ENCODE data around the gene HSP90AB1.

HSP90AB1 gene

DNA sequence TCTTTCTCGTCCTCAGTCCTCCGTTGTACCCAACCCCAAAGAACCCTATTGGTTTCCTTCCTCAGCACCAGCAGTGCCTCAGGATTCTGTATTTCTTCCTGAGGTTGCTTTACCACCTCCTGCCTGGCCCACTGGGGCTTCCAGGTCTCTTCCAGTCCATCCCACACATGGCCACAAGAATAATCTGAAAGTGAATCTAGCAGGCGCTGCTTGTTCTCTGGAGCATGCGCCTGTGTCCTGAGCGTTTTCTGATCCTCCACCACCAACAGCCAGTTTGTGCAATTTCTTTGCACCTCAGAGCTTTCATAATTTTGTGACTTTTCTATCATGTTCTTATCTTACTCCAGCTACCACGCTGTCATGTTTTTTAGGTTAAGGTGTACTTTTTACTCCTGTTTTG, 11.6 kb upstream of the HSP90AB1 start:
- DNase-seq (ENCODE audit: low read depth in 2 of 2), result no peak

DNA sequence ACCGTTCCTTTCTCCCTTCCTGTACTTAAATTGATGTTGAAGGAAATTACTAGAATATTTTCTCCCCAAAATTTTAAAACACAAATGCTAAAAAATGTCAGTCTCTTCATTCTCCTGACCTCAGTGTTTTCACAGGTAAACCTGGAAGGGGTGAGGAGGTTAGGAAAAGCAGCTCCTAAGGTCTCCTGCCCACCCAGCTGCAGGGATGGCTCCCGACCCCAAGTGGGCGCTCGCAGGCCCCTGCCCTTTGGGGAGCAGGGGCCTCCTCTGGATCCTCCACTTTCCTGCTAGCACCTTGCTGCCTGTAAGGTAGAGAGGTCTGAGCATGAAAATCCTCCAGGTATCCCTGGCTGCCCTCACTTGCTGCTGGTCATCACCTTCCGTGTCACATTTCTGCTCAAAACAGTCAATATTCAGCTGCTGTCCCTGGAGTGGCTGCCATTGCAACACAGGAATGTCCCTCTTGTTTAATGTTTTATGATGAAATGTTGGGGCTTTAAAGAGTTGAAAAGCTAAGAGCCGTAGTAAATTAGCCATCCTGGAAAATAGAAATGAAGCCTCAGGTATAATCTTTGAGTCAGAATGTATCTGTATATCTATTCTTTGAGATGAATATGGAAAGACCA, 10.9 kb upstream of the HSP90AB1 start:
- DNase-seq (ENCODE audit: low read depth in 2 of 2), result no peak

DNA sequence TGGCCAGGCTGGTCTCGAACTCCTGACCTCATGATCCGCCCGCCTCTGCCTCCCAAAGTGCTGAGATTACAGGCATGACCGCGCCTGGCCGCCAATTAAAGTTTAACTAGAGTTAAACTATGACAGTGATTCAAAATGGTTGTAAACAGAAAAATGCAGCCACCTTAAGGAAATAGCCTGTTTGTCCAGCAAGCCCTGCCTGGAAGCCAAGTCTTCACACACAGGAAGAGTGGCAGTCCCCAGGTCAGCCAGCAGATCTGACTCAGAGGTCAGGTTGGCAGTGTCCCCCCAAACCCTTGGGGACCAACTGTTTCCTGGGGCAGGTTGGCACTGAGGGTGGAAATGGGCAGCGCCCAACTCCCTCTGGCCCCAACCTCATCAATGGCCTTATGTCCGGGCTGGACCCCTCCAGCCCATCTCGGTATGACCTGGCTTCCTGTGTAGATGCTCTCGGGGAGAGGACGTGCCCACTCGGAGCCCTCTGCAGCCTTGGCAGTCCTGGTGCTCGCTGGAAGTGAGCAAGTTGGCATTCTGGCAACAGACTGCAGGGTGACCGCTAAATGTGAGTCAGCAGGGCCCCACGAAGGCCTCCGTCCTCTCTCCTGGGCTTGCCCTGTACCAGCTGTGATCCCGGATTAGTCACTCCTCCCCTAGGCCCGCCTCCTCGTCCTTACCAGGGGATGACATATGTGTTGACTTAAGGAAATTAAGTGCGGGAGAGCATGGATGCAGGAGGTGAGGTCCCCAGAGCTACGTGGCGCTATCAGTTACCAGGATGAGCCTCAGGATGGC, 9.7 kb upstream of the HSP90AB1 start:
- DNase-seq (ENCODE audit: low read depth in 2 of 2), result no peak

DNA sequence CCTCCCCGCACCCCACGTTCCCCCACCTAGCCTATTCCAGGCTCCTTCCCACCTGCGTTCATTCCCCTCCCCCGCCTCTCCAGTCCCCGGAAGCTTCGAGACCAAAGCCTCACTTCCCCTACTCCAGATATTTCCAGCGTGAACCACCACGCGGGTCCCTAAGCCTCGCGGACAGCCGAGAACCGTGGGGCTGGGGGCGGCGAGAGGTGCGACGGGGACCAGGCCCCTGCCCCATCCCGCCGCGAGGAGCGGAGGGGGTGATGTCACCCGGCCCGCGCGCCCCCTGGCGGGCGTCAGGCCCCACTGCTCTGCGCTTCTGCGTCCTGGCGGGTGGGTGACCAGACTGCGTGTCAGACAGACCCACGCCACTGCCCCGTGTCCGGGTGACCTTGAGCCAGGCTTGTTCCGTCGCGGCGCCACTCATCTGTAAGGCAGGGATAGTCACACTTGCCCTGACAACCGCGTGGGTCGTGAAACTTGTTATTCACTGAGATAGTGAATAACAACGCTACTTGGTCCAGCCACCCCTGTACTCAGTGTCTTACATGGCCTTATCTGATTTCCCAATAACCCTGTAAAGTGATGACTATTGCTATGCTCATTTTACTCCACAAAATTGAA, 9.0 kb upstream of the HSP90AB1 start:
- DNase-seq (ENCODE audit: low read depth in 2 of 2), result peak in 1 of 2 donors; percentile 53

DNA sequence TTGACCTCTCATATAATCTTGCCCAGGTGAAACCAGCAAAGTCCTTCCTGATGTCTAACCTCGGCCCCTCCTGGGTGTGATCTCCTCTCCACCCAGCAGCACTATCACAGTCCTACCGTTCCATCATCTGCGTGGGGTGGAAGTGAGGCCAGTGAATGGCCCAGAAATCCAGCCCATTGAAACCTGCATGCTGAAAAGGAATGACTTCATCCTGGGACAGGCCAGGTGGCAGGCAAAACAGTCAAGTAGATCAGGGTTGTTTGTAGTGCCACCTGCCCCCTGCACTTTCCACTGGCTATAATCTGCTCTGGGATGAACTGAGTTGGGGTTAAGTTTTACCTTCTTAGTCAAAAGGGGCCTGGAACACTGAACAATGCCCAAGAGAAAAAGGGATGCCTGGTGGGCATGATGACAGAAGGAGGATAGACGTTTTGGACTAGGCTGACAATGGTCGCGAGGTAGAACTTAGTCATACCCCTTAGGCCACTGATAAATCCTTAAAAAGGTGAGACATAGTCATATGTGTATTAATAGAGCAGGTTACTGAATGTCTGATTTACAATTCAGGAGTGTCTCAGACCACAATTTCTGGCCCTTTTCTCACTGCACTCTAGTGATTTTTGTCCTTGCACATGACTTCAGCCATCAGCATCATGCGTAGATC, 8.1 kb upstream of the HSP90AB1 start:
- no peak for DNase-seq (ENCODE audit: low read depth in 2 of 2)

DNA sequence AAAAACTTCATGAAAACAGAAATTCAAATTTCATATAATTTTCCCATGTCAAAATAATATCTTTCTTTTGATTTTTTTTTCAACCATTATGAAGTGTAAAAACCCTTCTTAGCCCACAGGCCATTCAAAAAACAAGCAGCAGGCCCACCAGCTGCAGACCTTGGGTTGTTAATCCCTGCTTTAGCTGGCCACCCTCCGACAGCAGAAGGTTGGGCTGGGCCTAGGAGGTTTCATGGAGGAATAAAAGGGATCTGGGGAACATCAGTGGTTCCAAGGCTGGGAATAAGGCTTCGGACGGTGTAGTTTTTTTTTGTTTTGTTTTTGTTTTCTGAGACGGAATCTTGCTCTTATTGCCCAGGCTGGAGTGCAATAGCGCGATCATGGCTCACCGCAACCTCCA, 3.6 kb upstream of the HSP90AB1 start:
- no peak for DNase-seq (ENCODE audit: low read depth in 2 of 2)

DNA sequence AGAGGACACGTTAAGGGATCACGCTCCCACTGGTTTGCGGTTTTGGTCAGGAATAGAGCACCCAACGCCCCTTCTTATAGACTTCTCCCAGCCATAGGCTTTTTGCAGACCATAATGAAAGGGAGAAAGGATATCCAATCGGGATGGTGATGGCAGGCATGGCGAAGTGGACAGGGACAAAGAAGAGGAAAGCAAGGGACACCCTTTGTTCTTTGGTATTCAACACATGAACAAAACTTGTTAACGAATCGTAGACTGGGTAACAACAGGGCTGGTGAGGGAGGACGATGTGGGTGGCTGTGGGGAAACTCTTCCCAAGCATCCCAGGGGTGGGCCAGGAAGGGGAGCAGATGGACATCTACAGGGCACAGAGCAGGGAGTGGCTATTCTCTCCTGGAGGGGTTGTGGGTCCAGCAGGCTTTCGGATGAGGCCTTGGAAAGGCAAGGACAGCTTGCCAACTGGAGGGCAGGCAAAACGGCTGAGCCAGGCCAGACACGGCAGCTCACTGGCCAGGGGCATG, 1.4 kb upstream of the HSP90AB1 start:
- DNase-seq (ENCODE audit: low read depth in 2 of 2), result no peak

DNA sequence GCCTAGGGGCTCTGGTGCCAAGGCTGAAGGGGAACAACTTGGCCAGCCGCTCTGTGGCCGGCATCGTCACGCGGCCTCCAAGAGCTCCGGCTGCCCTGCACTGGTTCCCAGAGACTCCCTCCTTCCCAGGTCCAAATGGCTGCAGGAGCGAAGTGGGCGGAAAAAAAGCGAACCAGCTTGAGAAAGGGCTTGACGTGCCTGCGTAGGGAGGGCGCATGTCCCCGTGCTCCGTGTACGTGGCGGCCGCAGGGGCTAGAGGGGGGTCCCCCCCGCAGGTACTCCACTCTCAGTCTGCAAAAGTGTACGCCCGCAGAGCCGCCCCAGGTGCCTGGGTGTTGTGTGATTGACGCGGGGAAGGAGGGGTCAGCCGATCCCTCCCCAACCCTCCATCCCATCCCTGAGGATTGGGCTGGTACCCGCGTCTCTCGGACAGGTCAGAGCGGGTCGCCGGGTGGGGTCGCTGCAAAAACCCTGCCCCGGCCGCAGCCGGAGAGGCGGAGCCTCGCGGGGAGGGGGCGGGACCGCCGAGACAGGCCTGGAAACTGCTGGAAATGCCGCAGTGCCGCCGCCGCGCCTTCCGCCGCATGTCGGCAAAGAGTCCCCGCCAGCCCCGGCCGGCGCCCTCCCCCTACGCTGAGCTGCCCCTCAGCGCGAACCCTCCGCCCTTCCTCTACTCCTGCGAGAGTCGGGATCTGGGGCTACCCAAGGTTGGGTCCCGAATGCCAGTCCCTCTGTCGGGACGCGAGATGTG, 814 bp upstream of the HSP90AB1 start:
- peak; percentile 56 to 83 for DNase-seq (ENCODE audit: low read depth in 2 of 2)

DNA sequence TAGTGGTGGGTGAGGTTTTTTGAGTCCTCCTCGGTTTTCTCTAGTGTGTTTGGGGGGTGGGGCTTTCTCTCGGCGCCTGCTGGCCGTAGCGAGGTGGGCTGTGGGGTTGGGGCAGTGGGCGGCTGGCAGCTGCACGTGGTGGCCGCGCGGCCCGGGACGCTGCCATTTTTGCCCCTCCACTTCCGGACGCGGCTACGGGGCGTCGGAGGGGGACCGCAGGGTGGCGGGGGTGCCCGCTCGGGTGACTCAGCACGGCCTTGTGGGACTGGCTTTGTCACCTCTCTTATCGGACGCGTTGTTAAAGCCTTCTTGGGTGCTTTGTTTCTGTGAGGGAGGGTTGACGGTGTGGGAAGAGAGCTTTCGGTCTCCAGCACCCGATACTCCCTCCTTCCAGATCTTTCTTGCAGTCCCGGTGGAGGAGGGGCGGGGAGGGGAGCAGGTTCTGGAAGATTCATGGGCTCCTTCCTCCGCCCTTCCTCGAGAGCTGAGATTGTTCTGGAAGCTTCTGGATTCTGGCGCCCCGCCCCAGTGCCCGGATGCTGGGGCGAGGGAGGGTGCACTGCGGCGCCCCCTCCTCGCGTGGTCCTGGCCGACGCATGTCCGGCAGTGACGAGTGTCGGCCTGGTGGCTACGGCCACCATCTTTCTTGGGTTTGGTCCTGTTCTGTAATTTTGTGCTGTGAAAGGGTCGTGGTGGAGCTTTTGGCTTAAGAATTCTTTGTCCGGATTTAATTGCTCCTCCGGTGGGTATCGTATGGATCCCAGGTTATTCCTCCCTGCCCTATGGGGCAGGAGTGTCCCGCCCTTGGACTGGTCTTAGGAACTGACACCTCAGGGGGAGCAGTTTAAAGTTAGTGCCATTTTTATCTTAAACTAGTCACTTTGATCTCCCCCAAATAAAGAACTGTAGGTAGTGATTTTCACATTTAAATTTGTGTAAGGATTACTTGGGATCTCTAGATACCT, 719 bp downstream of the HSP90AB1 start:
- peak; percentile 79 to 80 for DNase-seq (ENCODE audit: low read depth in 2 of 2)

DNA sequence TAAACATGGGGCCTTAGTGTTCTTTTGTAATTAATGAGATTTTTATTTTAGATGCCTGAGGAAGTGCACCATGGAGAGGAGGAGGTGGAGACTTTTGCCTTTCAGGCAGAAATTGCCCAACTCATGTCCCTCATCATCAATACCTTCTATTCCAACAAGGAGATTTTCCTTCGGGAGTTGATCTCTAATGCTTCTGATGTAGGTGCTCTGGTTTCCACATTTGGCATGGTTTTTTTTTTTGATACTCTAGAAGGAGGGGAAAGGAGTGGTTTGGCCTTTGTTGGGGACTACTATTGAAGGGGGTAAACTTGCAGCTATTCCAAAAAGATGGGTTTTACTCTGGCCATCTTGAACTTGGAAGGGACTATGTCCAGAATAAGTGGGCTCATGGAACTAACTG, 1.7 kb downstream of the HSP90AB1 start:
- no peak for DNase-seq (ENCODE audit: low read depth in 2 of 2)

DNA sequence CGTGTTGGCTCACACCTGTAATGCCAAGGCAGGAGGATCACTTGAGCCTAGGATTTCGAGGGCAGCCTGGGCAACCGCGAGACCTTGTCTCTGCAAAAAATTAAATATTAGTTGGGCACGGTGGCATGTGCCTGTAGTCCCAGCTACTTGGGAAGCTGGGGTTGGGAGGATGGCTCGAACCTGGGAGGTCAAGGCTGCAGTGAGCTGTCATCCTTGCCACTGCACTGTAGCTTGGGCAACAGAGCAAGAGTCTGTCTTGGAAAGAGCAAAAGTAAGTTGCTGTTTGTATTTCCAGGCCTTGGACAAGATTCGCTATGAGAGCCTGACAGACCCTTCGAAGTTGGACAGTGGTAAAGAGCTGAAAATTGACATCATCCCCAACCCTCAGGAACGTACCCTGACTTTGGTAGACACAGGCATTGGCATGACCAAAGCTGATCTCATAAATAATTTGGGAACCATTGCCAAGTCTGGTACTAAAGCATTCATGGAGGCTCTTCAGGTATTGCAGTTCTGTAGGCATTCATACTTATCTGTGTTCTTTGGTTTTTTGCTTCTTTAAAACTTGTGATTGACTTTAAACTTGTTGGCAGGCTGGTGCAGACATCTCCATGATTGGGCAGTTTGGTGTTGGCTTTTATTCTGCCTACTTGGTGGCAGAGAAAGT, 2.3 kb downstream of the HSP90AB1 start:
- DNase-seq (ENCODE audit: low read depth in 2 of 2), result no peak

DNA sequence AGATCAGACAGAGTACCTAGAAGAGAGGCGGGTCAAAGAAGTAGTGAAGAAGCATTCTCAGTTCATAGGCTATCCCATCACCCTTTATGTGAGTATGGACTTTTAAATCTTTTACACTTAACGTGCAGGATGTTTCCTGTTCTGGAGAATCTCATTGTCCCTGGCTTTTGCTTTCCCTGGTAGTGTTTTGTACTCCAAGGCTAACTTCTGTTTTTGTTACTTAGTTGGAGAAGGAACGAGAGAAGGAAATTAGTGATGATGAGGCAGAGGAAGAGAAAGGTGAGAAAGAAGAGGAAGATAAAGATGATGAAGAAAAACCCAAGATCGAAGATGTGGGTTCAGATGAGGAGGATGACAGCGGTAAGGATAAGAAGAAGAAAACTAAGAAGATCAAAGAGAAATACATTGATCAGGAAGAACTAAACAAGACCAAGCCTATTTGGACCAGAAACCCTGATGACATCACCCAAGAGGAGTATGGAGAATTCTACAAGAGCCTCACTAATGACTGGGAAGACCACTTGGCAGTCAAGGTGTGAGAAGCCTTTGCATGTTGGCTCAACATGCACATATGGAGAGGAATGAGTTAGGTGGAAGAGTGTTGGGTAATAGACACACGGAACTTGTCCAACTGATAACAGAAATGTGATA, 3.3 kb downstream of the HSP90AB1 start:
- DNase-seq (ENCODE audit: low read depth in 2 of 2), result no peak

DNA sequence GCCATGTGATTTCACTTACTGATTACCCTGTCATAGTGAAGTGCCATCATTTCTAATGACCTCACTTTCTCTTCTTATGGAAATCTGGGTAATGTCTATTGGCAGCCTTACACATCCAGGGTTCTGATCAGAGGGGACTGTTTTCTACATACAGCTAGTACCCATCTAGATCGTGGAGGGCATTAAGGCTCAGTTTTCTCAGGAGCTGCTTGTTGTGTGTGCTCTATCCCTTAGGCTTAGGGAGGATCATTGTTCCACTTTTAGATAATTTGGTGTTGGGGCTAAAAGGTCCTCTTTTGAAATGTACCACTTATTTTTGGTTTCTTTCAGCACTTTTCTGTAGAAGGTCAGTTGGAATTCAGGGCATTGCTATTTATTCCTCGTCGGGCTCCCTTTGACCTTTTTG, 3.8 kb downstream of the HSP90AB1 start:
- DNase-seq (ENCODE audit: low read depth in 2 of 2), result no peak

DNA sequence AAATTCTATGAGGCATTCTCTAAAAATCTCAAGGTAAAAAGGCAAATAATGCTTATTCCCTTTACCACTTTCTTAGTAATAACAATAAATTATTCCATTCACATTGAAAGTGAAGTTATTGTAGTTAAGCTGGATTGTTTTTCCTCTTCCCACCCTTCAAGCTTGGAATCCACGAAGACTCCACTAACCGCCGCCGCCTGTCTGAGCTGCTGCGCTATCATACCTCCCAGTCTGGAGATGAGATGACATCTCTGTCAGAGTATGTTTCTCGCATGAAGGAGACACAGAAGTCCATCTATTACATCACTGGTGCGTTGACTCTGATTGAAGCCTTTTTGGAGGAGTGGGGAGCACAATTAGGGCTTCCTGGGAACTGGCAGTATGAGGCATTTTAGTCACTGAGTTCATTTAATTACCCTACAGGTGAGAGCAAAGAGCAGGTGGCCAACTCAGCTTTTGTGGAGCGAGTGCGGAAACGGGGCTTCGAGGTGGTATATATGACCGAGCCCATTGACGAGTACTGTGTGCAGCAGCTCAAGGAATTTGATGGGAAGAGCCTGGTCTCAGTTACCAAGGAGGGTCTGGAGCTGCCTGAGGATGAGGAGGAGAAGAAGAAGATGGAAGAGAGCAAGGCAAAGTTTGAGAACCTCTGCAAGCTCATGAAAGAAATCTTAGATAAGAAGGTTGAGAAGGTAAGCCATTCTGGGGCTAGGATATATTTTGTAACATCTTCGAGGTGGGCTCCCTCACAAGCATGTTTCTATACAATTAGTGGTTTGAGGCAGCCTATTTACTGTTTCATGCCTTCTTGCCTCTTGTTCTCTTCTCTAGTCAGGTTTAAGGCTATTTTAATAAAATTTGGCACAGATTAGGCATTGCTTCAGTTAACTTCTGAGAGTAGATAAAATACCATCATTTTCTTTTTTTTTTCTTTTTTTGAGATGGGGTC, 4.9 kb downstream of the HSP90AB1 start:
- DNase-seq (ENCODE audit: low read depth in 2 of 2), result no peak

DNA sequence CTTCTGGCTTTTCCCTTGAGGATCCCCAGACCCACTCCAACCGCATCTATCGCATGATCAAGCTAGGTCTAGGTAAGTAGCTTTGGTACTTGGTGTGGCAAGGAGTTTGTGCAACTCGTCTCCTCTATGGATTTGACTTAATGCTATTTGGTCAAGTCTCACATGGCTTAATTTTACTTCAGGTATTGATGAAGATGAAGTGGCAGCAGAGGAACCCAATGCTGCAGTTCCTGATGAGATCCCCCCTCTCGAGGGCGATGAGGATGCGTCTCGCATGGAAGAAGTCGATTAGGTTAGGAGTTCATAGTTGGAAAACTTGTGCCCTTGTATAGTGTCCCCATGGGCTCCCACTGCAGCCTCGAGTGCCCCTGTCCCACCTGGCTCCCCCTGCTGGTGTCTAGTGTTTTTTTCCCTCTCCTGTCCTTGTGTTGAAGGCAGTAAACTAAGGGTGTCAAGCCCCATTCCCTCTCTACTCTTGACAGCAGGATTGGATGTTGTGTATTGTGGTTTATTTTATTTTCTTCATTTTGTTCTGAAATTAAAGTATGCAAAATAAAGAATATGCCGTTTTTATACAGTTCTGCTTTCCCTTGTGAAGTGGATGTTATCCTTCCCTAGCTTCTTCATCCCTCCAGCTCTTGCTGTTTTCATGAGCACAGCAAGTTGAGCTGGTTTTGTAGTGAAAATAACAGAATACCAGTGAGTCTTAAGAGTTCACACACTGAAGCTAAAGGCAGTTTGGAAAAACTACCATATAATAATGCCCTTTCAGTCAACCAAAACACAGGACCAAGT, 6.6 kb downstream of the HSP90AB1 start:
- DNase-seq (ENCODE audit: low read depth in 2 of 2), result no peak

DNA sequence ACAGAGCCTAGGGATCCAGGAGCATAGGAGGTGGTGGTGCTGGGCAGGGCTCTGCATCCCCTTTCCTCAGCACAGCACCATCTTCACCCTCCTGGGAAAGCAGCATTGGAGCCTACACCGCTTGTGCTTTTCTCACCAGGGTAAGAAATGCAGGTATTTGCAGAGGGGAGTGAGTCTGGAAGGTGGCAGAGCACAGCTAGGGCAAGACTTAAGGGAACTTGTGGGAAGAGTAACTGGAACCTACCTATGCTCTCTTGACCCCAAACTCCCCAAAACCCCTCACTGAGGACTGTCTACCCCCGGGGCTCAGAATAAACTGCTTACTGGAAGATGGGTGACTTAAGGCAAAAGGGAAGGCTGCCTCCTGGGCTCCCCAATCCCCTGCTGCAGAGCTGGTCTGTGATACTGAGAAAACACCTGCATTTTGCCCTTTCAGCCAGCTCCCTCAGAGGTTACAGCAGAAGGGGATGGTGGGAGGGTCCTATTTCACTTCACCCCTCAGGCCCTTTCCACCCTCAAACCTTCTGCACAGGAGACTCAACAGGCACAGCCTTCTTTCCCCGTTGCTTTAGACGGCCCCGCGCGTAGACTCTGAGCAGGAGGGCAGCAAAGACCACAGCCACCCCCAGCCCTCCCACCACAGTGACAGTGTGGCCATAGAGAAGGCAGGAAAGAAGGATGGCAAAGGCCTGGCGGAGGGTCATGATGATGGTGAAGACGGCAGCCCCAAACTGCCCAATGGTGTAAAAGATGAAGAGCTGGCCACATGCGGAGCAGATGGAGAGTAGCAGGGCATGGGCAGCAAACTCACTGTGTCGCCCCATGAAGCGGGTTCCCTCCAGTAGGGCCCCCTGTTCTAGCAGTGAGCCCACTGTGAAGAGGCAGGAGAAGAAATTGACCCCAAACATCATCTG, 7.5 kb downstream of the HSP90AB1 start:
- DNase-seq (ENCODE audit: low read depth in 2 of 2), result no peak

All from stimulated activated CD4-positive, alpha-beta T cell treated with anti-CD3 and anti-CD28 coated beads, Interleukin-1b, Interleukin-23, amount 100 ng/mL, for 1 hour (primary cell).